GM03348 (cell line): ENCODE data around the gene ANKRD31.
"Not testable (repeated sequence)": the region's sequence is repeated elsewhere in the genome, so short reads cannot be mapped to it uniquely, and the experiment has no call there.

ENCODE experiments used
- DNase-seq: peaks from one replicate; pipeline ENCODE4 v3.0.0; 2012; ENCODE audit warnings: low spot score

Gene ANKRD31

GRCh38 chr5:75236322-75237316, at the start of gene ANKRD31:
ANKRD31 (minus strand) TSS chr5:75236878; CDS start chr5:75236686, 192 bp downstream.
- peak; percentile 96 for DNase-seq

GRCh38 chr5:75286211-75286773, 49.6 kb upstream of the ANKRD31 start:
- DNase-seq, result no peak

- DNase-seq, result no peak
Observed at GRCh38 chr5:75282581-75282980, 45.9 kb upstream of the ANKRD31 start.

DNA sequence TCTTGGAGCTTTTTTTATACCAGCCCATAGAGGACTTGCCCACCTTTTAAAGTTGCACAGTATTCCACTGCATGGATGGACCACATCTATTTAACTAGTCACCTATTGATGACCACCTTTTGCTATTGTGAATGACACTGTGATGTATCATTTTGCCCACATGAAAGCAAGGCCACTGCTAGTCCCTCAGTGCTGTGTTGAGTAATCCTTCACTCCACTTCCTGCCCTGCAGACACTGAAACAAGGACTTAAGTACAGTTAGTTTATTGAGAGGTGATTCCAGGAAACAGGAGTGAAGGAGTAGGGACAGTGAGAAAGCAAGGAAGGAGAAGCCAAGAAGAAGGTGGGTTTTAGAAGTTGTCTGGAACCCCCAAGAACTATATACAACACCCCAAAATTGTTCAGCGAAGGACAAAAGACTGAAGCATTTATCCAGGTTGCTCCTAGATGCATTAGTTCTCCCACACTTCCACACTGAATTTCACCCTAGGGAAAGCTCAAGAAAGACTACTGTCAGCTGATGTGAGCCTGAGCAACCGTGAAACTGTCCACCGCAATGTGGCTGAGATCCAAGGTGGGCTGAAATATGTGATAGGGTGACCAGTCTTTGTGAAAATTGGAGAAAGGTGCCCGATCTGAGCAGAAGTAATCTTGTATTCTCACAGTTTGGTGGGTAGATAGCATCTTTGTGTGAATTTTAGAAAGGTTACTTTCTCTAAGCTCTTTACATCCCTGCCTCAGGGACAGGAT, 45.2 kb upstream of the ANKRD31 start:
- DNase-seq, result no peak

DNA sequence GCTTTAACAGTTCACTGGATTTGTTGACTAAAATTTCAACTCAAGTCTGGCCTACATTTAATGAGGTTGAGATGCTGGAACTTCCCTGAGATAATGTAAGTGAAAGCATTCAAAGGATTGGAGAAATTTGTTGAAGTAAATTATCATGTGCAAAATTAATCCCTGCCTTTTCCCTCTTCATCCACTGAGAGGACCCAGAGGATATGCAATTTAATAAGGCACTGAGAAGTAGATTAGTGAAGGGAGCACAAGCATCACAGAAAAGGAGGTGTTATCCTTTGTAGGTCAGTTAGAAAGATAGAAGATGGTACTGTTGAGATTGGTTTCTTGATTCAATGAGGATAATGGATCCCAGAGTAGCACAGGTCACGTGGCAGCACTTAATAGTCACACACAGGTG, 42.6 kb upstream of the ANKRD31 start:
- no peak for DNase-seq

GRCh38 chr5:75277463-75277862, 40.8 kb upstream of the ANKRD31 start:
- no peak for DNase-seq

- DNase-seq, result no peak
Observed at GRCh38 chr5:75275756-75276155, 39.1 kb upstream of the ANKRD31 start.

DNA sequence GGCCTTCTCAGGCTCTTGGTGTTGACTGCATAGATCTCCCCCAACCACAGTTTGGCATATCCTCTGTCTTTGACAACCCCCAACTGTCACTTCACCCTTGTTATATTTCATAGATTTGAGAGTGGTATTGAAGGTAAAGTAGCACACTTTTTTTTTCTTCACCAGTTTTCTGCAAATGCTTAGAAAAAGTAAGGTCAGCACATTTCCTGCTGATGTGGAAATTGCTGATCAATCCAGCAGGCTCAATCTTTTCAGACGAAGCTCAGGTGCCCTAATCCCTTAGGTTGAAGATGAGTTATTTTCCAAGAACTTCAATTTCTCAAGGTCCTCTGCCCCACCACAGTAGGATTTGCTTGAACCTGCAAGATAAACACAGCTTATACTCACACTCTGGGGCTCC, 38.5 kb upstream of the ANKRD31 start:
- DNase-seq, result no peak

DNA sequence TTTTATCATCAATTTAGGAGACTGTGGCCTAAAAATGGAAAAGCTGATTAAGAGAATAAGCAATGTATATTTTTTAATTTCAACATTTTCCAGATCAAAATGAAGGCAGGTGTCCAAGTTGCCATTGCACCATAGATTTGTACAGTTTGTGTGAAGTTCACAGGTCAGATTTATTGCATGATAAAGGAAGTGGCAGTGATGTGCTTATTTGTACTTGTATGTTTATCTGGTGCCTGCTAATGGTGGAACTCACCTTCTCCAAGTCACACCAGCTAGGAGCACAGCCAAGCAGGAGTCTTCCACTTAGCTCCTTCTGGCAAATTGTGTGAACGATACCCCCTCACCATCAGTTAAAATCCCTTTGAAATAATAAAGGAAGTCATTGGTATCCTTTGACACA, 37.8 kb upstream of the ANKRD31 start:
- no peak for DNase-seq

DNA sequence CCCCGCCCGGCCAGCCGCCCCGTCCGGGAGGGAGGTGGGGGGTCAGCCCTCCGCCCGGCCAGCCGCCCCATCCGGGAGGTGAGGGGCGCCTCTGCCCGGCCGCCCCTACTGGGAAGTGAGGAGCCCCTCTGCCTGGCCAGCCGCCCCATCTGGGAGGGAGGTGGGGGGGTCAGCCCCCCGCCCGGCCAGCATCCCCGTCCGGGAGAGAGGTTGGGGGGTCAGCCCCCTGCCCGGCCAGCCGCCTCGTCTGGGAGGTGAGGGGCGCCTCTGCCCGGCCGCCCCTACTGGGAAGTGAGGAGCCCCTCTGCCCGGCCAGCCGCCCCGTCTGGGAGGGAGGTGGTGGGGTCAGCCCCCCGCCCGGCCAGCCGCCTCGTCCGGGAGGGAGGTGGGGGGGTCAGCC, 33.9 kb upstream of the ANKRD31 start:
- not testable (repeated sequence) for DNase-seq

GRCh38 chr5:75265731-75266130, 29.1 kb upstream of the ANKRD31 start:
- DNase-seq, result peak; percentile 44

DNA sequence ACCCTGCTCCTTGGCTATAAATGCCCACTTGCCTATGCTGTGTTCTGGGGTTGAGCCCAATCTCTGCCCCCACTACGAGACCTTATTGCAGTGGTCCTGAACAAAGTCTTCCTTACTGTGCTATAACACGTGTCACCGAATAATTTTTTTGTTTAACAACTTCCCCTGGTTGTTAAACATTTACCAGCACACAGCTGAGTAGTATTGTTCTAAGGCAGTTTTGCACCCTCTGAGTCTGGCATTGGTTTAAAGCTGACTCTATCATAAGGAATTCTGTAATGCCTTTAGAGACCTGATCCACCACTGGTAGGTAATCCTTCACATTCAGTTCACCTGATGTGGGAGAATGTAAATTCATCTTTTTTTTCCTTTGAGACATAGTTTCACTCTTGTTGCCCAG, 25.6 kb upstream of the ANKRD31 start:
- no peak for DNase-seq

GRCh38 chr5:75260708-75261107, 24.0 kb upstream of the ANKRD31 start:
- no peak for DNase-seq

DNA sequence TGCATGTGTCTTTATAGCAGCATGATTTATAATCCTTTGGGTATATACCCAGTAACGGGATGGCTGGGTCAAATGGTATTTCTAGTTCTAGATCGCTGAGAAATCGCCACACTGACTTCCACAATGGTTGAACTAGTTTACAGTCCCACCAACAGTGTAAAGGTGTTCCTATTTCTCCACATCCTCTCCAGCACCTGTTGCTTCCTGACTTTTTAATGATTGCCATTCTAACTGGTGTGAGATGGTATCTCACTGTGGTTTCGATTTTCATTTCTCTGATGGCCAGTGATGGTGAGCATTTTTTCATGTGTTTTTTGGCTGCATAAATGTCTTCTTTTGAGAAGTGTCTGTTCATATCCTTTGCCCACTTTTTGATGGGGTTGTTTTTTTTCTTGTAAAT, 13.8 kb upstream of the ANKRD31 start:
- DNase-seq, result not testable (repeated sequence)

DNA sequence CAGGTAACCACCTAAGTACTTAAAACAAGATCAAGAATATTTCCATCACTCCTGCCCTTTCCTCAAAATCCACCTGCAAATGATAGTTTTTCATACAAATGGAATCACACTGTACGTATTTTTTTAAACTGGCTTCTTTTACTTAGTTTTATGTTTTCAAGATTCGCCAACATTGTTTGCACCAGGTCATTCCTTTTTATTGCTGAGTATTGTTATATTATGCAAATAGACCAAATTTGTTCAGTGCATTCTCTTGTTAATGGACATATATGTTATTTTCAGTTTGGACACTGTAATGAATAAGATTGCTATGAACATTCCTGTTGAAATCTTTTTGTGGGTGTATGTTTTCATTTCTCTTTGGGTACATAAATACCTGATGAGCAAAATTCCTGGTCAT, 8.3 kb upstream of the ANKRD31 start:
- no peak for DNase-seq

DNA sequence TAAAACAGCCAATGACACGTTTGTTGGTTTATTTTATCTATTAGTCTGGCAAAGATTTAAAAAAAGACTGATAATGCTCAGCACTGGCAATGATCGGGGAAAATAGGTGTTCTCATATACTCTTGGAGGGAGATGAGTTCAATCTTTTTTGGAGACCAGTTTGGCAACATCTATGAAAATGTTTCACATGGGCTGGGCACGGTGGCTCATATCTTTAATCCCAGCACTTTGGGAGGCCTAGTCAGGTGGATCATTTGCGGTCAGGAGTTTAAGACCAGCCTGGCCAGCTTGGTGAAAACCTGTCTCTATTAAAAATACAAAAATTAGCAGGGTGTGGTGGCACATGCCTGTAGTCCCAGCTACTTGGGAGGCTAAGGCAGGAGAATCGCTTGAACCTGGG, 6.8 kb upstream of the ANKRD31 start:
- DNase-seq, result no peak

DNA sequence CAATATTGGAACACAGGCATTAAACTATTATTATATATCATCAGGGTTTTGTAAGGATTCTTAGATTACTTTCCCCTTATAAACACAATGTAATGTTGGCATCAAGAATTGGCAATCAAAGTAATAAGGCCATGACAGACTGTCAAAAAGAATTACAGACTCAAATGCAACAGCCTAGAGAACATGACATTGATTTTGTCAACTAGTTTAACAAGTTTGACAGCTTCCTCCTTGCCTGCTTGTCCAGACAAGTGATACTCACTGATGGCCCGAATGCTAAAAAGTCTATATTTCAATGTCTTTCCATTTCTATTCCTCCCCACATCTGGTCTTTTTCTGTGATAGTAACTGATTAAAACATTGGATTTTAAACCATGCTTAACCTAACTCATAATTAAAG, 6.4 kb upstream of the ANKRD31 start:
- DNase-seq, result no peak

DNA sequence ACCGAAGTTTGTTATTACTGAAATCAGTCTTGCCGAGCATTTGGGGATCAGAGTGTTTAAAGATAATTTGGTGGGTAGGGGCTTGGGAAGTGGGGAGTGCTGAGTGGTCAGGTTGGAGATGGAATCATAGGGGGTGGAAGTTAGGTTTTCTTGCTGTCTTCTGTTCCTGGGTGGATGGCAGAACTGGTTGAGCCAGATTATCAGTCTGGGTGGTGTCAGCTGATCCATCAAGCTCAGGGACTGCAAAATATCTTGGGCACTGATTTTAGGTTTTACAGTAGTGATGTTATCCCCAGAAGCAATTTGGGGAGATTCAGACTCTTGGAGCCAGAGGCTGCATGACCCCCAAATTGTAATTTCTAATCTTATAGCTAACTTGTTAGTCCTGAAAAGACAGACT, 5.4 kb upstream of the ANKRD31 start:
- DNase-seq, result no peak

DNA sequence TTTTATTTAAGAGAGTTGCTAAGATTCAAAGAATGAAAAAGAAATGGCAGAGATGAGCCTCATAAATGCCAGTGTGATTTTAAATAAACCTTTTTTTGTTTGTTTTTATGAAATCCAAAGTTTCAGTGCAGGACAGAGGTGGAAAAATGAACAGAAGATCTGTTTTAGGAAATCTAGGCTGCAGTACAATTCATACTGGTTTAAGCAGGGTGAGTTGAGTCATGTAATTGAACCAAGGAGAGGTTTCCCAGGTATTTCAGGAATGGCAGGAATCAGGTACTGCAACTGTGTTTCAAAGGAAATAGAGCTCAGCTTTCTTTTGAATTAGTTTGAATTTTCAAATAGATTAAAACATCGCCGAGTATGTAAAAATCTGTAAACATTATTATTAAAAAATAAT, 3.0 kb upstream of the ANKRD31 start:
- no peak for DNase-seq

GRCh38 chr5:75235711-75236110, 967 bp downstream of the ANKRD31 start:
- DNase-seq, result no peak

- DNase-seq, result no peak
Observed at GRCh38 chr5:75234251-75234650, 2.4 kb downstream of the ANKRD31 start.

- no peak for DNase-seq
Observed at GRCh38 chr5:75226916-75227315, 9.8 kb downstream of the ANKRD31 start.

DNA sequence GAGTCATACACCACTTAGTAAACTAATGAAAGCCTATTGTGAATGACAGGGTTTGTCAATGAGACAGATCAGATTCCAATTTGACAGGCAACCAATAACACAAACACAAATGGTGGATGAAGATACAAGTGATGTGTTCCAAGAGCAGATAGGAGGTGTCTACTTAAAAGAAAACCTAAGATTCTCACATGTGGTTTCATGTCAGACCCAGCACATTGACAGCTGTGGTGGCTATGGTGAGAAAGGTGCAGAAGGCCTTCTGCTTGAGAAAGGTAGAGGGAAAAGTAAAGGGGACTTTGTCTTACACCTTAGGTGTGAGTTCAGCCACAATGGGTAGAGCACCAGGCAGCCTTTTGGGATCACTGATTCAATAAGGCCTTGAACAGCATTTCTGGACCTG, 11.2 kb downstream of the ANKRD31 start:
- DNase-seq, result no peak
